Measurements from ENCODE around the gene DDX52. TPM values are rescaled to one million over a fixed set of nuclear protein-coding genes. Genes with fewer than 3 reads are reported as not detected.

Gene DDX52
- total RNA-seq, 1 donor from 2014 or later = 55.1 TPM

- H3K27me3 Mint-ChIP-seq (ENCODE audit: low read depth, unreplicated experiment) = no peaks in the 10 kb centered on the region
- H3K27ac Mint-ChIP-seq (ENCODE audit: unreplicated experiment) = no peak overlapping the region
- H3K4me1 Mint-ChIP-seq (ENCODE audit: low read depth, unreplicated experiment) = peaks cover 15% of the 10 kb centered on the region
- Histone ChIP-seq H3K27me3 (ENCODE audit: insufficient read depth, low read length) (no peaks in the 10 kb centered on the region), H3K4me2 (ENCODE audit: low read length) (no peak overlapping the region), H2AFZ (ENCODE audit: low read depth, low read length) (no peak overlapping the region), H3K79me2 (ENCODE audit: insufficient read depth, low read length) (no peaks in the 10 kb centered on the region), H3K4me3 (ENCODE audit: insufficient read depth, low read depth, low read length) (no peak overlapping the region), H3K27ac (ENCODE audit: low read depth, low read length) (no peak overlapping the region), H3K4me1 (ENCODE audit: insufficient read depth, low read length) (peaks cover 13% of the 10 kb centered on the region), H3K9ac (ENCODE audit: low read length) (no peak overlapping the region), H3K9me3 (ENCODE audit: insufficient read depth, low read depth, low read length) (no peaks in the 10 kb centered on the region), H4K20me1 (ENCODE audit: insufficient read depth, low read length) (no peaks in the 10 kb centered on the region), H3K36me3 (ENCODE audit: insufficient read depth, low read length) (no peaks in the 10 kb centered on the region)
- FAIRE-seq = no peak
- no peak for TF ChIP-seq EZH2 (IDR thresholded peaks at IDR 0.05; ENCODE audit: insufficient read depth, low read length)
- no peak for TF ChIP-seq CTCF (IDR thresholded peaks at IDR 0.05; ENCODE audit: insufficient read depth, low read depth, low read length)
- no peak overlapping the region for H3K4me3 Mint-ChIP-seq (ENCODE audit: unreplicated experiment)
- DNase-seq (ENCODE audit: low read depth) = no peak
- no peaks in the 10 kb centered on the region for H3K9me3 Mint-ChIP-seq (ENCODE audit: unreplicated experiment)
- no peaks in the 10 kb centered on the region for H3K36me3 Mint-ChIP-seq (ENCODE audit: low read depth, unreplicated experiment)
Measured at GRCh38 chr17:37651849-37652248, 8.6 kb upstream of the DDX52 start.

- no peak overlapping the region for H3K9ac ChIP-seq (ENCODE audit: low read length)
- peak; percentile 58 for TF ChIP-seq CTCF (IDR thresholded peaks at IDR 0.05; ENCODE audit: insufficient read depth, low read depth, low read length)
- TF ChIP-seq EZH2 (IDR thresholded peaks at IDR 0.05; ENCODE audit: insufficient read depth, low read length) = no peak
- no peak for DNase-seq (ENCODE audit: low read depth)
- H3K36me3 Mint-ChIP-seq (ENCODE audit: low read depth, unreplicated experiment) = no peaks in the 10 kb centered on the region
- no peaks in the 10 kb centered on the region for H3K27me3 ChIP-seq (ENCODE audit: insufficient read depth, low read length)
- no peaks in the 10 kb centered on the region for H3K9me3 ChIP-seq (ENCODE audit: insufficient read depth, low read depth, low read length)
- H3K36me3 ChIP-seq (ENCODE audit: insufficient read depth, low read length) = no peaks in the 10 kb centered on the region
- peaks cover 13% of the 10 kb centered on the region for H3K4me1 ChIP-seq (ENCODE audit: insufficient read depth, low read length)
- H3K27me3 Mint-ChIP-seq (ENCODE audit: low read depth, unreplicated experiment) = peaks cover 4% of the 10 kb centered on the region
- no peaks in the 10 kb centered on the region for H3K79me2 ChIP-seq (ENCODE audit: insufficient read depth, low read length)
- no peak overlapping the region for H3K27ac Mint-ChIP-seq (ENCODE audit: unreplicated experiment)
- H3K4me3 ChIP-seq (ENCODE audit: insufficient read depth, low read depth, low read length) = no peak overlapping the region
- FAIRE-seq = no peak
- H3K9me3 Mint-ChIP-seq (ENCODE audit: unreplicated experiment) = no peaks in the 10 kb centered on the region
- peaks cover 15% of the 10 kb centered on the region for H3K4me1 Mint-ChIP-seq (ENCODE audit: low read depth, unreplicated experiment)
- no peaks in the 10 kb centered on the region for H4K20me1 ChIP-seq (ENCODE audit: insufficient read depth, low read length)
- no peak overlapping the region for H3K4me2 ChIP-seq (ENCODE audit: low read length)
- H3K27ac ChIP-seq (ENCODE audit: low read depth, low read length) = no peak overlapping the region
- no peak overlapping the region for H3K4me3 Mint-ChIP-seq (ENCODE audit: unreplicated experiment)
- no peak overlapping the region for H2AFZ ChIP-seq (ENCODE audit: low read depth, low read length)
Measured at GRCh38 chr17:37650419-37651003, 7.3 kb upstream of the DDX52 start.

- Histone ChIP-seq H2AFZ (ENCODE audit: low read depth, low read length) (peak overlapping the region; percentile 18), H4K20me1 (ENCODE audit: insufficient read depth, low read length) (no peaks in the 10 kb centered on the region)
Measured at GRCh38 chr17:37648555-37648954, 5.3 kb upstream of the DDX52 start.

More at GRCh38 chr17:37648555-37648954, 5.3 kb upstream of the DDX52 start:
- peak overlapping the region; percentile 74 for H3K4me2 ChIP-seq (ENCODE audit: low read length)
- DNase-seq (ENCODE audit: low read depth) (peak; percentile 73), FAIRE-seq (no peak)
- no peaks in the 10 kb centered on the region for H3K9me3 ChIP-seq (ENCODE audit: insufficient read depth, low read depth, low read length)
- peak overlapping the region; percentile 60 for H3K27ac ChIP-seq (ENCODE audit: low read depth, low read length)
- no peak for TF ChIP-seq CTCF (IDR thresholded peaks at IDR 0.05; ENCODE audit: insufficient read depth, low read depth, low read length)
- no peak for TF ChIP-seq EZH2 (IDR thresholded peaks at IDR 0.05; ENCODE audit: insufficient read depth, low read length)
- H3K27ac Mint-ChIP-seq (ENCODE audit: unreplicated experiment) = peak overlapping the region; percentile 2
- H3K9ac ChIP-seq (ENCODE audit: low read length) = peak overlapping the region; percentile 61
- no peaks in the 10 kb centered on the region for H3K79me2 ChIP-seq (ENCODE audit: insufficient read depth, low read length)
- peaks cover 4% of the 10 kb centered on the region for H3K27me3 Mint-ChIP-seq (ENCODE audit: low read depth, unreplicated experiment)
- no peaks in the 10 kb centered on the region for H3K27me3 ChIP-seq (ENCODE audit: insufficient read depth, low read length)
- H3K4me3 ChIP-seq (ENCODE audit: insufficient read depth, low read depth, low read length) = no peak overlapping the region
- no peaks in the 10 kb centered on the region for H3K9me3 Mint-ChIP-seq (ENCODE audit: unreplicated experiment)
- H3K4me1 Mint-ChIP-seq (ENCODE audit: low read depth, unreplicated experiment) = peaks cover 19% of the 10 kb centered on the region
- H3K4me1 ChIP-seq (ENCODE audit: insufficient read depth, low read length) = peaks cover 17% of the 10 kb centered on the region
- H3K4me3 Mint-ChIP-seq (ENCODE audit: unreplicated experiment) = no peak overlapping the region
- no peaks in the 10 kb centered on the region for H3K36me3 ChIP-seq (ENCODE audit: insufficient read depth, low read length)
- no peaks in the 10 kb centered on the region for H3K36me3 Mint-ChIP-seq (ENCODE audit: low read depth, unreplicated experiment)
